Left cardiac atrium (tissue), 4 donors: ENCODE measurements around the gene C2orf49. TPM values are rescaled to one million over a fixed set of nuclear protein-coding genes. Genes with fewer than 3 reads are reported as not detected.
A peak's percentile ranks its signal among the peaks of the same experiment; 100 is the strongest.
"Not testable (repeated sequence)": the region's sequence is repeated elsewhere in the genome, so short reads cannot be mapped to it uniquely, and the experiment has no call there.

Source experiments
- ATAC-seq, 2 donors: fragments of 200-7000 bp; cut with Tn5 transposase; one replicate each; pipeline ENCODE4 v1.9.1; 2020; ENCODE audit warnings: mild to moderate bottlenecking in 2 of 2, moderate library complexity in 2 of 2
- DNase-seq: peaks from one replicate; pipeline ENCODE4 v3.0.0-alpha.2; 2020
- intact Hi-C, 2 donors: fragments of 100-400 bp; cut with DNase I; formaldehyde crosslinking; loops; one replicate each; pipeline versions ENCODE4 v1.14.1 to v1.15.1; 2022 to 2023
- total RNA-seq, 2 donors: library from RNA; stranded (reverse); fragmentation: NEBNext Ultra II Directional; extraction: Animal tissue kit (Norgen Biotek cat#: 25700); gene quantifications; one replicate each; pipeline ENCODE4 v1.2.1, GENCODE V29; 2021
- donor health status: DM: no; HTN: yes; CAD: no.
- donor health status: DM: no; HTN: yes; CAD: no; lungs with severe emphysema.
- donor health status: DM: yes; HTN: yes; CAD: no.
- donor health status: Dilated cardiomyopathy.

The C2orf49 gene
- total RNA-seq, 2 donors from 2014 or later, result 15.6 to 16.2 TPM

GRCh38 chr2:105317937-105318336 lies 19.4 kb upstream of the C2orf49 start:
- ATAC-seq (no peak), DNase-seq (no peak)
- intact Hi-C loops, result no loop called here

- intact Hi-C loops, result no loop called here
- no peak for ATAC-seq
- no peak for DNase-seq
Observed at GRCh38 chr2:105320651-105321215, 16.6 kb upstream of the C2orf49 start.

DNA sequence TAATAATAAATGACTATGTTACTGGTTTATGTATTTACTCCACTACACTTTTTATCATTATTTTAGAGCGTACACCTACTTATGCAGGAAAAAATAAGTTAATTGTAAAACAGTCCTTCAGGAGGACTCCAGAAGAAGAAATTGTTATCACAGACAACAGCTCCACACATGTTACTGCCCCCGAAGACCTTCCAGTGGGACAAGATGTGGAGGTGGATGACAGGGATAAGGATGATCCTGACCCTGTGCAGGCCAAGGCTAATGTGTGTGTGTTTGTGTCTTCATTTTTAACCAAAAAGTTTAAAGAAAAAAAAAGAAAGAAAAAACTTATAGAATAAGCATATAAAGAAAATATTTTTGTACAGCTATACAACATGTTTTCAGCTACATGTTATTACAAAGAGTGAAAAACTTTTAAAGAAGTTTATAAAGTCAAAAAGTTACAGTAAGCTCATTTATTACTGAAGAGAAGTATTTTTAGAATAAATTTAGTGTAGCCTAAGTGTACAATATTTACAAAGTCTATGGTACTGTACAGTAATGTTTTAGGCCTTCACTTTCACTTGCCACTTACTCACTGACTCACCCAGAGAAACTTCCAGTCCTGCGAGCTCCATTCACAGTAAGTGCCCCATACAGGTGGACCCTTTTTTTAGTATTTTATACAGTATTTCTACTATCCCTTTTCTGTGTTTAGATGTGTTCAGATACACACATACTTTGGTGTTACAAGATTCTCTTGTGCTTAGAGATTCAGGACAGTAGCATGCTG lies 15.3 kb upstream of the C2orf49 start:
- ATAC-seq, result no peak
- no peak for DNase-seq

GRCh38 chr2:105323111-105323510 lies 14.2 kb upstream of the C2orf49 start:
- ATAC-seq, result no peak
- DNase-seq, result no peak
- intact Hi-C loops, result no loop called here

More for the DNA sequence above, 15.3 kb upstream of the C2orf49 start:
- intact Hi-C loops, result no loop called here

GRCh38 chr2:105324101-105324500 lies 13.2 kb upstream of the C2orf49 start:
- no peak for DNase-seq
- intact Hi-C loops, result no loop called here

GRCh38 chr2:105324732-105325131 lies 12.6 kb upstream of the C2orf49 start:
- intact Hi-C loops, result no loop called here
- ATAC-seq, result no peak

More at GRCh38 chr2:105324101-105324500, 13.2 kb upstream of the C2orf49 start:
- ATAC-seq, result no peak

GRCh38 chr2:105325389-105325963 lies 11.9 kb upstream of the C2orf49 start:
- ATAC-seq (no peak), DNase-seq (no peak)
- intact Hi-C loops, result no loop called here

More at GRCh38 chr2:105324732-105325131, 12.6 kb upstream of the C2orf49 start:
- DNase-seq, result no peak

- ATAC-seq, intact Hi-C loops, DNase-seq: not testable (repeated sequence)
Observed at GRCh38 chr2:105327271-105327670, 10.1 kb upstream of the C2orf49 start.

DNA sequence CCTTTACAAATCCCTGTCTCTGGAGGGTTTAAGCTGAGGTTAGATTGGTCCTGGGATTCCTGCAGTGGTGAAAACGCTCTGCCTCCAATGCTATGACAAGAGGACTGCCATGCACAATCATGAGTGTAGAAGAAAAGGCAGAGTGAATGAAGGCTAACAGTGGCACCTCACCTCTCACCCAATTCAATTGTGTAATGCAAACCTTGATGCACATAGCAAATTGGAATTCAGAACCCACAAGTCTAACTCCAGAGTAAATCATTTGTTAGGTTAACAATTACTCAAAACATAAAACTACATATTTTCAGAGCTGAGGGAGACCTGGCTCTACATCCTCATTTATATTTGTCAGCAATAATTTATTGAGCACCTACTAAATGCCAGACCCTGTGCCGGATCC lies 9.7 kb upstream of the C2orf49 start:
- intact Hi-C loops, result no loop called here
- DNase-seq (no peak), ATAC-seq (no peak)

- peak; percentile 28 for DNase-seq
- peak; percentile 21 to 22 for ATAC-seq
- intact Hi-C loops, result no loop called here
Observed at GRCh38 chr2:105328281-105329196, 8.8 kb upstream of the C2orf49 start.

- ATAC-seq (peak; percentile 4 to 28), DNase-seq (no peak)
- intact Hi-C loops, result no loop called here
Observed at GRCh38 chr2:105329197-105329554, 8.2 kb upstream of the C2orf49 start.

GRCh38 chr2:105329561-105330495 lies 7.5 kb upstream of the C2orf49 start, which contains the start of gene TGFBRAP1:
Gene TGFBRAP1 (minus strand): TSS chr2:105329735. CDS start chr2:105308301, 21,434 bp downstream.
- ATAC-seq (peak; percentile 91 to 92), DNase-seq (peak; percentile 63)
- intact Hi-C loops, result no loop called here

DNA sequence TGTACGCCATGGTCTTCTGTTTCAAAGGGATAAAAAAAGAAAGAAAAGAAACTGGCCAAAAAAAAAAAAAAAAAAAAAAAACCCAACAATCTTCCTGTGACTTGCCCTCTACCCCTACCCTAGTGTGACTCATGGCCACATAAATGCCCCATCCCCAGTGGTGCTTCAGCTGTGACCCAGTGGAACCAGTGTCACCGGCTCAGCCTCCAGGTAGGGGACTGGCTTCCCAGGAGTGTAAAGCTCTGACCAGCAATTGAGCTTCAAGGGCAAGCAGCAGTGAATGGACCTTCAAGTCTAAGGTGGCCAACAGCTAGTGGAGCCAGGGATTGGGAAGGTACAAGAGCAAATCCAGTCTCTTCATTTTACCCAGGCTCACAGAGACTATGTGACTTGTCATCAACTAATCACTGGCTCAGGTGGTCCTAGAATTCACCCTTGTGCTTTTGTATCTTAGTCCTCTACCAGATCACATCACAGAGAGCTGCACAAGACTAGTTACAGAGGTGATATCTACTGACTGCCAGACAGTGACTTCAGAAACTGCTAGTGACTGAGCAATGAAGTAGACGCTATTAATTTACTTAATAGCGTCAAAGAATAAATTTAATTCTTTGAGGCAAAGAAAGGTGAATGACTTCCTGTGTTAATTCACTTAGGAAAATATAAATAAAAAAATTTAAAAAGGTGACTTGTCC lies 6.5 kb upstream of the C2orf49 start:
- intact Hi-C loops, result no loop called here
- DNase-seq, result no peak
- no peak for ATAC-seq

DNA sequence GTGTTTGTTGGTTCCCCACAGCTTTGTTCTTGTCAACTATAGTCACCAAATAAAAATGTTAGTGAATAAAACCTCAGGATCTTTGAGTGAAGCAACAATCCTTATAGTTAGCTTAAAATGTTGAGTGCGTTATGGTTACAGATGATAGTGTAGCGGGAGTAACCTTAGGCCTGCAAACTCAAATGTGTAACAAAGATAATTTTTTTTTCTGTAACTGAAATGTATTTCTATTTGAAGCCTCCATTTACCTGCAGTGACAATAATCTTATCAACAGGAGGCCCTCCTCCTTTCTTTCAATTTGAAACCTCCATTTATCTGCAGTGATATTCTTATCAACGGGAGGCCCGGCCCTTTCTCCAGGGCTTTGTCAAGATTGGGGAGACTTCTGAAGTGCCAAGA lies 3.1 kb upstream of the C2orf49 start:
- intact Hi-C loops, result no loop called here
- DNase-seq (no peak), ATAC-seq (no peak)

DNA sequence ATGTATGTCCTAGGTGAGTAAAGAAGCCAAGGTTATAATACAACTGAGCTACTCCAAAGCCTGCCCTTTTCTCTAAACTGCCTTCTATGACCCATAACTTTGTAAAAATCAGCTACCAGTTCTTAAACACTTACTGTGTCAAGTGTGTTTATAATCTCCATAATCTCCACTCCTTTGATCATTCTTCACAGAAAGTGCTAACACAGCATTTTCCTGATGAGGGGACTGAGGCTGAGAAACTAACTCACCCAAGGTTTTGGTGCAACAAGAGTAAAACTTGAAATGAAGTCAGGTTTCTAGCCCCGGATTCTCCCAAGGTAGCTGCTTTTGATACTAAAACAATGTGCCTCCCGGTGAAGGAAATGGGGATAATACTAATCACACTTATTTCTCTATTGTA lies 1.9 kb upstream of the C2orf49 start:
- intact Hi-C loops, result no loop called here
- no peak for ATAC-seq
- no peak for DNase-seq

DNA sequence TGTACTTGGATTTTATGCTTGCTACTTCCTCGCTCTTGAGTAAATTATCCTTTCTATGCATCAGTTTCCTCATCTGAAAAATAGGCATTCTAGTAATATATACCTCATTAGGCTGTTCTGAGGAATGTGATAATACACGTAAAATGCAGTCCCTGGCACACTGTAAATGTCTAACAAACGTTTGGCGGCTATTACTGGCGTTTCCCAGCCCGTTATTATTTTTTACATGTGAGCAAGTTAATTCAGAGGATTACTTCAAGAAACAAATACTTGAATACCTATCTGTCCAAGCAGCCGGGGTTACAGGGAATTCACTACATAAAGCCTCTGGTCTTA lies 586 bp upstream of the C2orf49 start:
- intact Hi-C loops, result no loop called here
- DNase-seq (no peak), ATAC-seq (no peak)

DNA sequence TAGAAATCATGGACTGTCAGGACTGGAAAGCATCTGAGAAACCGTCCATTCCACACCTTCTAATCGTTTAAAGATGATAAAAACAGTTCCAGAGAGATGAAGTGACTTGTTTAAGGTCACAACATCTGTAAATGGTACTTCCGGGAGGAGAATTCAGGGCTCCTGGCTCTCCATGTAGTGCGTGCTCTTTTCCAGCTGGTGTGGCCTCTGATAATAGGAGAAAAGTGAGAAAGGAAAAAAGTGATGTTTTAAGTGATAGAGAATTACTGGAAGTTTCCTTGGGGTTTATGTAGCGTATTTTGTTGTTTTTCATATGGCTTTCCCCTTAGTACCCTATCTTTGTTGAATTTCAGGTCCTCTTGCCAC lies 663 bp downstream of the C2orf49 start:
- no peak for DNase-seq
- intact Hi-C loops, result no loop called here
- no peak for ATAC-seq

DNA sequence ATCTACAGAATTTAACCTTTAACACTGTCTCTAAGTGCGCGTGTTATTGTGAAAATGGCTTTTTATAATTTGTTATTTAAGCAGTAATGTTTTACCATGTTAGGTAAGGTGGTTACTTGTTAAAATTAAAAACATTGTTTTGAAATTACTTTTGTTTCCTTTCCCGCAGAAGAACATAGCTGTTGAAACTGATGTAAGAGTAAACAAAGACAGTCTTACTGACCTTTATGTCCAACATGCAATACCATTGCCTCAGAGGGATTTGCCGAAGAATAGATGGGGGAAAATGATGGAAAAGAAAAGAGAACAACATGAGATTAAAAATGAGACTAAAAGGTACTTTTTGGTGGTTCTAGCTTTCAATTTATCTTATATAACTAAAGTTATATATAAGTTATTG lies 2.1 kb downstream of the C2orf49 start:
- intact Hi-C loops, result no loop called here
- ATAC-seq (no peak), DNase-seq (no peak)
